ENCODE measurements around the gene CAMK2D. TPM values are rescaled to one million over a fixed set of nuclear protein-coding genes. Genes with fewer than 3 reads are reported as not detected.

The CAMK2D gene
- total and polyA plus RNA-seq, 12 donors, result 55.6 to 286 (median 221) TPM

DNA sequence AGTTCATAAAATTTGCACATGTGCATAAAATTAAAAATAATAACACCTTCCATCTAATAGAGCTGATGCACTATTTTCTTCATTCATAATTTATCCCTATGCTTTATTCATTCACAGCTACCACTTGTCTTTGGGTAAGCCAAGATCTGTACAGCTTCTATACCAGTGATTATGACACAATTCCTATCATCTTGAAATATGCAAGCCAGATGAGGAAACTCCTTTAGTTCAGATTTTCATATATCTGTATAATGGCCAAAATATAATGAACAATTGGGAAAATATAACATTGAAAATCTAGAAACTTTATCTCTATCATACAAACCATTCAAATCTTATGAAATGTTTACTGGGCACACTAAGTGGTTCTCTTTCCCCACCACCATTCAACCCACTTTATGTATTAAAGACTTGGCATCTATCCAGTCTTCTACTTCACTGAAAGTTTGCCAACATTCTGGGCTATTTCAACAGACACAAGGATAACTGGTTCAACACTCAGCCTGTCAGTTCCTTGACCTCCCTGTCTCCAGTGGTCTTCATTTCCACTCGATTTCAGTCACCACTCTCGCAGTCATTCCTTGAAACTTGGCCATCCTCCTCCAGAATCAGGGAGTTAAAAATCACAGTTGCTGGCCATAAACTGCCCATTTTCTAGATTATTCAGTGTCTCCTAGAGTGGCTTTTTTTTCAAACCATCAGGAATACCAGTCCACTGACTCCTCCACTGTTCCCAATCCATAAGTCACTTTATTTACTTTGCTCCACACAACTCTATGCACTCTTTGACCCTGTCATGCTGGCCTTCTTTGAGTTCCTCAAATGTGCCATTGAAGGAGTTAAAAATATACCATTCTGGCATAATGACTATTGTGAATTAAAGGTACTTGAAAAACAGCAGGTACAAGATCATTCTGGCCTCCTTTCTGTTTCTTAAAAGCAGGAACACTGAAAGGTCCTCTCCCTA is 85.5 kb downstream of the CAMK2D start:
- intact Hi-C loops (cut with DNase I), result loop anchor here in 3 of 10 donors (5.0 to 10.0 kb wide), 3 partner anchors 34 to 131 kb away; no protein-coding TSS in a partner anchor
- DNase-seq (no peak), ATAC-seq (peak in 6 of 8 donors; percentile 7 to 45 (median 18))
- Histone ChIP-seq H3K9me3 (peaks cover 0 to 3% (median 0%) of the 10 kb centered on the region in 11 donors), H3K27me3 (no peaks in the 10 kb centered on the region), H3K4me1 (peaks cover 0 to 69% (median 61%) of the 10 kb centered on the region in 9 donors), H3K27ac (peak overlapping the region in 8 of 10 donors; percentile 2 to 47 (median 30)), H3K4me3 (no peak overlapping the region), H3K36me3 (peaks cover 0 to 4% (median 0%) of the 10 kb centered on the region in 9 donors)
- TF ChIP-seq, protein P1, sequence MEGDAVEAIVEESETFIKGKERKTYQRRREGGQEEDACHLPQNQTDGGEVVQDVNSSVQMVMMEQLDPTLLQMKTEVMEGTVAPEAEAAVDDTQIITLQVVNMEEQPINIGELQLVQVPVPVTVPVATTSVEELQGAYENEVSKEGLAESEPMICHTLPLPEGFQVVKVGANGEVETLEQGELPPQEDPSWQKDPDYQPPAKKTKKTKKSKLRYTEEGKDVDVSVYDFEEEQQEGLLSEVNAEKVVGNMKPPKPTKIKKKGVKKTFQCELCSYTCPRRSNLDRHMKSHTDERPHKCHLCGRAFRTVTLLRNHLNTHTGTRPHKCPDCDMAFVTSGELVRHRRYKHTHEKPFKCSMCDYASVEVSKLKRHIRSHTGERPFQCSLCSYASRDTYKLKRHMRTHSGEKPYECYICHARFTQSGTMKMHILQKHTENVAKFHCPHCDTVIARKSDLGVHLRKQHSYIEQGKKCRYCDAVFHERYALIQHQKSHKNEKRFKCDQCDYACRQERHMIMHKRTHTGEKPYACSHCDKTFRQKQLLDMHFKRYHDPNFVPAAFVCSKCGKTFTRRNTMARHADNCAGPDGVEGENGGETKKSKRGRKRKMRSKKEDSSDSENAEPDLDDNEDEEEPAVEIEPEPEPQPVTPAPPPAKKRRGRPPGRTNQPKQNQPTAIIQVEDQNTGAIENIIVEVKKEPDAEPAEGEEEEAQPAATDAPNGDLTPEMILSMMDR (IDR thresholded peaks at IDR 0.05), result no peak
- 15 to 38% methylated on average over 2 of the region's 2 CpGs for WGBS, 2 donors

DNA sequence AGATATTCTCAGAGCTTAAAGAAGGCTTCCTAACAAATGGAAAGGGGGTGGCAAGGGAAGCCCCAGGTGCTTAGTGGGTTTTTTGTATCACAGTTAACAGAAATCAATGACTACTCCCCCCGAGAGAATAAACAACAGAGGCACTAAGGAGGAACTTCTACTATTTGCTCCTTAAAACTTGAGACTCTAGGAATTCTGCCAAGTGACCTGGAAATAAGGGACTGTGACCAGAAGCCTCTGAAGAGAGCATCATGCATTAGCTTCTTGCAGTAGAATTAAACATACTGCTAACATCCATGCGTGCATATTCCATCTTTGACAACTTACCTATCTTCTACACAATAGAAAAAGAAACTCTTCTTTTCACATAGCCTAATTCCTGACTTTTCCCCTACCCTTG is 86.8 kb downstream of the CAMK2D start:
- Histone ChIP-seq H3K27me3 (no peaks in the 10 kb centered on the region), H3K4me3 (no peak overlapping the region), H3K36me3 (peaks cover 0 to 4% (median 0%) of the 10 kb centered on the region in 9 donors), H3K9me3 (no peaks in the 10 kb centered on the region), H3K4me1 (peaks cover 0 to 77% (median 61%) of the 10 kb centered on the region in 9 donors), H3K27ac (peak overlapping the region in 3 of 10 donors; percentile 15 to 23 (median 19))
- TF ChIP-seq, protein P1 (IDR thresholded peaks at IDR 0.05), result no peak
- ATAC-seq, result no peak
- intact Hi-C loops (cut with DNase I), result loop anchor here in 3 of 10 donors (5.0 to 10.0 kb wide), 3 partner anchors 32 to 130 kb away; no protein-coding TSS in a partner anchor
- whole genome bisulfite sequencing, 2 donors, result 48 to 58% methylated on average over 2 of the region's 2 CpGs
- no peak for DNase-seq

DNA sequence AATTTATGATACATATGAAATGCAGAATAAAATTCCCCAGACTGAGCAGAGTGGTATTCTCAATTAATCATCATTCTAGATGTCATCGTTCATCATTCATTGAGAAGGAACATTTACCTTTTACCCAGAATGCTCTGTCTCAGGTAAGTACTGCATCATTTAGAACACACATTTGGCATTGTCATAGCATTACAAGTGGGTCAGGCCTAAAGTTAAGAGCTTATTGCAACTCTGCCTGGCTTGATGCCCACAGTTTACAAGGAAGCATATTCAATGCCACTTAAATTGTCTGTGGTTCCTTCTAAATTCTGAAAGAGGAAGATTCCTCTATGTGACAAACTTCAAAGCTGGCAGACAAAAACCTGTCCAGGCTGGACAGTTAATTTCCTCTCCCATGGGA is 87.3 kb downstream of the CAMK2D start:
- no peak overlapping the region for H3K4me3 ChIP-seq
- no peaks in the 10 kb centered on the region for H3K9me3 ChIP-seq
- DNase-seq (no peak), ATAC-seq (peak in 2 of 8 donors; percentile 40 to 44)
- H3K4me1 ChIP-seq, result peaks cover 0 to 77% (median 61%) of the 10 kb centered on the region in 9 donors
- 89 to 91% methylated on average over 1 of the region's 1 CpG for WGBS, 2 donors
- H3K36me3 ChIP-seq, result peaks cover 0 to 7% (median 0%) of the 10 kb centered on the region in 9 donors
- intact Hi-C loops (cut with DNase I), result loop anchor here in 2 of 10 donors (10.0 kb wide), 2 partner anchors 119 to 129 kb away; no protein-coding TSS in a partner anchor
- TF ChIP-seq, protein P1 (IDR thresholded peaks at IDR 0.05), result no peak
- no peaks in the 10 kb centered on the region for H3K27me3 ChIP-seq
- peak overlapping the region in 1 of 10 donors; percentile 3 for H3K27ac ChIP-seq

DNA sequence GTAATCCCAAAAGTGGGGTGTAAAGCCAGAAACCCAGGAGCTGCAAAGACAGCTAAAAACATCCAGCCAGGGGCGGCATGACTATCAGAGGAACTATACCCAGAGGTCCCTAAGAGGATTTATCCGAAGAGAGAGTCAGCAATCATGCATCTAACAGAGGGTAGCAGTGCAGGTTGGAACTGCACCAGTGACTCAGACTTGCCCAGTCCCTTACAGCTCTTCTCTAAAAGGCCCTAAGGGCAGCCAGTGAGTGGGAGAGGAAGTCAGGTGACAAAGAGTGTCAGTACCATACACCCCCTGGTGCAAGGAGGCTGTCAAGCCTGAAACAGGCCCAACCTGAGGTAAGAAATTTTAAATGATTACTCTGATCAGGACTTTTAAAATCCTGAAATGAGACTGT is 88.1 kb downstream of the CAMK2D start:
- TF ChIP-seq, protein P1 (IDR thresholded peaks at IDR 0.05), result no peak
- 82 to 86% methylated on average over 2 of the region's 2 CpGs for WGBS, 2 donors
- Histone ChIP-seq H3K4me3 (no peak overlapping the region), H3K27me3 (no peaks in the 10 kb centered on the region), H3K27ac (peak overlapping the region in 3 of 10 donors; percentile 0 to 21 (median 12)), H3K4me1 (peaks cover 0 to 70% (median 54%) of the 10 kb centered on the region in 9 donors), H3K9me3 (no peaks in the 10 kb centered on the region), H3K36me3 (peaks cover 0 to 9% (median 0%) of the 10 kb centered on the region in 9 donors)
- intact Hi-C loops (cut with DNase I), result loop anchor here in 2 of 10 donors (10.0 kb wide), 2 partner anchors 119 to 129 kb away; no protein-coding TSS in a partner anchor
- DNase-seq, result no peak
- ATAC-seq, result peak in 4 of 8 donors; percentile 33 to 70 (median 50)

Measured in heart right ventricle (tissue), 16 donors.